HG03354 (cell line): Measurements from ENCODE around the gene TMEM229A.
A peak's percentile ranks its signal among the peaks of the same experiment; 100 is the strongest.
"Not testable (repeated sequence)": the region's sequence is repeated elsewhere in the genome, so short reads cannot be mapped to it uniquely, and the experiment has no call there.

Source experiments
- ATAC-seq: cut with Tn5 transposase; IDR thresholded peaks from one replicate; pipeline ENCODE4 v1.9.1; 2021; ENCODE audit warnings: mild to moderate bottlenecking; ENCODE audit not compliant: unreplicated experiment, poor library complexity, severe bottlenecking

The TMEM229A gene

GRCh38 chr7:124033807-124034753 is 1.2 kb upstream of the TMEM229A start:
- no peak for ATAC-seq

DNA sequence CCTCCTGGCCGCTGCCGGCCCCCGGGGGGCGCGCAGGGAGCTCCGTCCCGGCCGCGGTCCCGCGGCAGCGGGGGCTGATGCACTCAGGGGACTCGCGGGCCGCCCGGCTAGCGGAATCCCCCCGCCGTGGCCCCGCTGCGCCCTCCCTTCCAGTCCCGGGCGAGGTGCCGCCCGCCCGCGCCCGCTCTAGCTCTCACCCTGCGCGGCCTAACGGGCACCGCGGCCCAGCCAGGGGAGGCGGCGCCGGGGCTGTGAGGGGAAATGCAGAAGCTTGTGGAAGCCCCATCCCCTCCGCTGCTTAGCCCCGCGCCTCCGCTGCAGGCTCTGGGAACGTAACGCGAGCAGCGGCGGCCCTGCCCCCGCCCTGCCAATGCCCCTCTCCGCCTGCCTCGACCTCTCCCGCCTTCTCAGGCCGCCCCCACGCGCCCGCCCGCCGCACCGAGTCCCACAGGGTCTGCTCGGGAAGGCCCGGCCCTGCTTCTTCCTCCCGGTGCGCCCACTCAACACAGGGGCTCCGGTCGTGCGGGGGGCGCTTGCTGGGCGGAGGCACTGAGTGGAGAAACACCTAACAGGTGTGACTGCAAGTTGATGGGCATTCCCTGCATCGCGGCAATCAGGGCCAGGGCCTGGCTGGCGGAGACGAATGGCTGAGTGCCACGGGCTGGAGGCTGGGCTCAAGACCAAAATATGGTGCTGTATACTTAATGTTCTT is 384 bp upstream of the TMEM229A start:
- peak; percentile 37 for ATAC-seq

GRCh38 chr7:124031919-124032318 is 948 bp downstream of the TMEM229A start:
- peak; percentile 7 for ATAC-seq

DNA sequence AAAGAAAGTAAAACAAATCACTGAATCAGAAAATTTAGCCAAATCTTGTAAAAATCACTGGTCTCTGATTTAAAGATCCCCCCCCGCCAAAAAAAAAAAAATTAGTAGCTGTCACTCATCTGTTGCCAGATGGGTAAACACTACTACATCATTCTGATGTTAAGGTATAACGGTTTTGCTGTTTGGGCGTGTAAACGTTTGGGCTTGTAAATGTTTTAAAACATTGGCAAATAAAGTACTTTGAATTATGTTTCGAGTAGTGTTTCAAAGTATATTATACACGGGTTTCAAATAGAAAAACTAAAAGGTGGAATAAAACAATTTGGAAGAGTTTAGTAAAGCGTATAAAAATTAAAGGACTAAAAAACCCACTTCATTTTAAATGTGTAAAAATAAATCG is 1.5 kb downstream of the TMEM229A start:
- ATAC-seq, result no peak

DNA sequence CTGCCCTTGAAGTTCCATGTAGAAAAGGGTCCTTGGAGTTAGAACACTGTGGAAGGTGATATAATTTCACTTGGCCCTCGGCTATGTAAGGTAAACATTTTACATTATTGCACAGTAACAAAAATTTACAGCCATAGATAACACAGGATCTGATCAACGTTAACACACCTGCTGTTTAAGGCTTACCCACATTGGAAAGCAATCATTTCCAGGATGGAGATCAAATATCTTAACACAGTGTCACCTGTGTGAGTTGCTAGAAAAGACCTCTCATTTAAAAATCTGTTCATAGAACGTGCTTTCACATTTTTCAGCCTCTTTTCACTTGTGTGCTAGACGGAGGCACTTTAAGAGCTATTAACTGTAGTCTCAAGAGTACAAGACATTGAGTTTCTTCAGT is 1.9 kb downstream of the TMEM229A start:
- ATAC-seq, result no peak

- no peak for ATAC-seq
Measured at GRCh38 chr7:124029396-124030188, 3.3 kb downstream of the TMEM229A start.

- ATAC-seq, result no peak
Measured at GRCh38 chr7:124027236-124027635, 5.6 kb downstream of the TMEM229A start.

DNA sequence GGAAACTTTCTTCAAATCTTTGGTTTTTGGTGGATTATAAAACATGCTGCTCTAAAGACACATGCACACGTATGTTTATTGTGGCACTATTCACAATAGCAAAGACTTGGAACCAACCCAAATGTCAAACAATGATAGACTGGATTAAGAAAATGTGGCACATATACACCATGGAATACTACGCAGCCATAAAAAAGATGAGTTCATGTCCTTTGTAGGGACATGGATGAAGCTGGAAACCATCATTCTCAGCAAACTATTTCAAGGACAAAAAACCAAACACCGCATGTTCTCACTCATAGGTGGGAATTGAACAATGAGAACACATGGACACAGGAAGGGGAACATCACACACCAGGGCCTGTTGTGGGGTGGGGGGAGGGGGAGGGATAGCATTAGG is 8.5 kb downstream of the TMEM229A start:
- ATAC-seq, result not testable (repeated sequence)

- no peak for ATAC-seq
Measured at GRCh38 chr7:124022551-124022950, 10.3 kb downstream of the TMEM229A start.

DNA sequence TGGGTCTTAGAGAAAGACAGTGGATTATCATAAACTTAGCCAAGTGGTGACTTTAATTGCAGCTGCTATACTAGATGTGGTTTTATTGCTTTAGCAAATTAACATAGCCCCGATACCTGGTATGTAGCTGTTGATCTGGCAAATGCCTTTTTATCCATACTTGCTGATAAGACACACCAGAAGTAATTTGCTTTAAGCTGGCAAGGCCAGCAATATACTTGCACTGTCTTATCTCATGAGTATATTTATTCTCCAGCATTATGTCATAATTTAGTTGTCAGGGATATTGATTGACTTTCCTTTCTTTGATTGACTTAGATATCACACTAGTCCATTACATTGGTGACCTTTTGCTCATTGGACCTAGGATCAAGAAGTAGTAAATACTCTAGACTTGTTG is 12.8 kb downstream of the TMEM229A start:
- no peak for ATAC-seq

- ATAC-seq, result no peak
Measured at GRCh38 chr7:124013306-124013705, 19.6 kb downstream of the TMEM229A start.

GRCh38 chr7:124012864-124013263 is 20.0 kb downstream of the TMEM229A start:
- no peak for ATAC-seq

- ATAC-seq, result no peak
Measured at GRCh38 chr7:124009321-124009720, 23.5 kb downstream of the TMEM229A start.

GRCh38 chr7:124008296-124008695 is 24.6 kb downstream of the TMEM229A start:
- ATAC-seq, result not testable (repeated sequence)

- no peak for ATAC-seq
Measured at GRCh38 chr7:123999703-124000102, 33.2 kb downstream of the TMEM229A start.

GRCh38 chr7:123998921-123999320 is 33.9 kb downstream of the TMEM229A start:
- no peak for ATAC-seq

GRCh38 chr7:123996327-123996625 is 36.6 kb downstream of the TMEM229A start:
- ATAC-seq, result no peak

- no peak for ATAC-seq
Measured at GRCh38 chr7:123995617-123996326, 37.1 kb downstream of the TMEM229A start.

GRCh38 chr7:123994449-123994848 is 38.4 kb downstream of the TMEM229A start:
- no peak for ATAC-seq

- ATAC-seq, result no peak
Measured at GRCh38 chr7:123993996-123994395, 38.9 kb downstream of the TMEM229A start.
